ENCODE measurements around the gene FBXO34. TPM values are rescaled to one million over a fixed set of nuclear protein-coding genes. Genes with fewer than 3 reads are reported as not detected.

FBXO34 gene
- total RNA-seq, 1 experiment from 2014 or later: 13.9 TPM

DNA sequence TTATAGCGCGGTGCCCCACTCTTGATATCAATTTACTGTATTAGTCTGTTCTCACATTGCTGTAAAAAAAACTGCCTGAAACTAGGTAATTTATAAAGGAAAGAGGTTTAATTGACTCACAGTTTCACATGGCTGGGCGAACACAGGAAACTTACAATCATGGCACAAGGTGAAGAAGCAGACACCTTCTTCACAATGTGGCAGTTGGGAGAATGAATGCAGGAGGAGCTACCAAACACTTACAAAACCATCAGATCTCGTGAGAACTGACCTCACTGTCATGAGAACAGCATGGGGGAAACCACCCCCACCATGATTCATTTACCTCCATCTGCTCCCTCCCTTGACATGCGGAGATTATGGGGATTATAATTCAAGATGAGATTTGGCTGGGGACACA, 42.3 kb downstream of the FBXO34 start (continued):
- TF ChIP-seq FOXP1 (CRISPR knock-in tag; IDR thresholded peaks at IDR 0.05; ENCODE audit: borderline replicate concordance) (no peak), ESRRA (CRISPR knock-in tag; IDR thresholded peaks at IDR 0.05; ENCODE audit: borderline replicate concordance) (no peak), NR3C1 (CRISPR knock-in tag; conservative IDR thresholded peaks at IDR 0.05; ENCODE audit: low read depth) (no peak), ZNF671 (CRISPR knock-in tag; IDR thresholded peaks at IDR 0.05) (no peak), FOXK1 (CRISPR knock-in tag; IDR thresholded peaks at IDR 0.05) (no peak)
- TF ChIP-seq, protein P1, sequence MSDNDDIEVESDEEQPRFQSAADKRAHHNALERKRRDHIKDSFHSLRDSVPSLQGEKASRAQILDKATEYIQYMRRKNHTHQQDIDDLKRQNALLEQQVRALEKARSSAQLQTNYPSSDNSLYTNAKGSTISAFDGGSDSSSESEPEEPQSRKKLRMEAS (CRISPR knock-in tag; IDR thresholded peaks at IDR 0.05): no peak

DNA sequence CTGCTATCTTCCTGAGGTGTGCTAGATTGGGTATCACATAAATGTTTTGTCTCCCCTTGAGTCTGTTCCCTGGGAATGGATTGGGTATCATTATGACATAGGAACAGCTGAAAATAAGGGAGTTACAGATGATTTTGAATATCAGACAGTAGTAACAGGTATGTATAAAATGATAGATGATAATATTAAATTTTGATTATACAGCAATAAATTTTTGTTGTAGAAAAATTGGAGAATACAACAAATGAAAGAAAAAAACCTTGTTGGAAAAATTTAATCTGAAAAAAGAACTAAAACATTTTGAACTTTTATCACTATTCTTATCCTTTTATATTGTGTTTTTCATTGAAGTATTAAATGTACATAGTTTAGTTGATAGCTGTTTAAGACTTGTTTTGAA, 43.2 kb downstream of the FBXO34 start:
- no peak overlapping the region for H3K27ac Mint-ChIP-seq
- no peaks in the 10 kb centered on the region for H3K4me1 Mint-ChIP-seq
- H3K4me3 Mint-ChIP-seq: no peak overlapping the region
- H3K9me3 Mint-ChIP-seq: peaks cover 49% of the 10 kb centered on the region
- no peak for ATAC-seq
- ChIA-PET POLR2A (no interaction called here), CTCF (no interaction called here)
- H3K27me3 Mint-ChIP-seq (ENCODE audit: low read depth): peaks cover 11% of the 10 kb centered on the region; the same call in 1 of the 2 replicates
- TF ChIP-seq NFATC4 (CRISPR knock-in tag; IDR thresholded peaks at IDR 0.05) (no peak), SOX15 (CRISPR knock-in tag; IDR thresholded peaks at IDR 0.05) (no peak), GRHL2 (CRISPR knock-in tag; IDR thresholded peaks at IDR 0.05; ENCODE audit: insufficient replicate concordance, severe bottlenecking) (no peak), IRF2 (CRISPR knock-in tag; IDR thresholded peaks at IDR 0.05; ENCODE audit: borderline replicate concordance, low read depth) (no peak), ZNF396 (CRISPR knock-in tag; IDR thresholded peaks at IDR 0.05; ENCODE audit: borderline replicate concordance) (no peak)
- TF ChIP-seq, protein P2, sequence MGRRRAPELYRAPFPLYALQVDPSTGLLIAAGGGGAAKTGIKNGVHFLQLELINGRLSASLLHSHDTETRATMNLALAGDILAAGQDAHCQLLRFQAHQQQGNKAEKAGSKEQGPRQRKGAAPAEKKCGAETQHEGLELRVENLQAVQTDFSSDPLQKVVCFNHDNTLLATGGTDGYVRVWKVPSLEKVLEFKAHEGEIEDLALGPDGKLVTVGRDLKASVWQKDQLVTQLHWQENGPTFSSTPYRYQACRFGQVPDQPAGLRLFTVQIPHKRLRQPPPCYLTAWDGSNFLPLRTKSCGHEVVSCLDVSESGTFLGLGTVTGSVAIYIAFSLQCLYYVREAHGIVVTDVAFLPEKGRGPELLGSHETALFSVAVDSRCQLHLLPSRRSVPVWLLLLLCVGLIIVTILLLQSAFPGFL (CRISPR knock-in tag; IDR thresholded peaks at IDR 0.05; ENCODE audit: borderline replicate concordance): no peak
- TF ChIP-seq, protein P3, sequence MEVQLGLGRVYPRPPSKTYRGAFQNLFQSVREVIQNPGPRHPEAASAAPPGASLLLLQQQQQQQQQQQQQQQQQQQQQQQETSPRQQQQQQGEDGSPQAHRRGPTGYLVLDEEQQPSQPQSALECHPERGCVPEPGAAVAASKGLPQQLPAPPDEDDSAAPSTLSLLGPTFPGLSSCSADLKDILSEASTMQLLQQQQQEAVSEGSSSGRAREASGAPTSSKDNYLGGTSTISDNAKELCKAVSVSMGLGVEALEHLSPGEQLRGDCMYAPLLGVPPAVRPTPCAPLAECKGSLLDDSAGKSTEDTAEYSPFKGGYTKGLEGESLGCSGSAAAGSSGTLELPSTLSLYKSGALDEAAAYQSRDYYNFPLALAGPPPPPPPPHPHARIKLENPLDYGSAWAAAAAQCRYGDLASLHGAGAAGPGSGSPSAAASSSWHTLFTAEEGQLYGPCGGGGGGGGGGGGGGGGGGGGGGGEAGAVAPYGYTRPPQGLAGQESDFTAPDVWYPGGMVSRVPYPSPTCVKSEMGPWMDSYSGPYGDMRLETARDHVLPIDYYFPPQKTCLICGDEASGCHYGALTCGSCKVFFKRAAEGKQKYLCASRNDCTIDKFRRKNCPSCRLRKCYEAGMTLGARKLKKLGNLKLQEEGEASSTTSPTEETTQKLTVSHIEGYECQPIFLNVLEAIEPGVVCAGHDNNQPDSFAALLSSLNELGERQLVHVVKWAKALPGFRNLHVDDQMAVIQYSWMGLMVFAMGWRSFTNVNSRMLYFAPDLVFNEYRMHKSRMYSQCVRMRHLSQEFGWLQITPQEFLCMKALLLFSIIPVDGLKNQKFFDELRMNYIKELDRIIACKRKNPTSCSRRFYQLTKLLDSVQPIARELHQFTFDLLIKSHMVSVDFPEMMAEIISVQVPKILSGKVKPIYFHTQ (CRISPR knock-in tag; IDR thresholded peaks at IDR 0.05): no peak
- TF ChIP-seq, protein P4, sequence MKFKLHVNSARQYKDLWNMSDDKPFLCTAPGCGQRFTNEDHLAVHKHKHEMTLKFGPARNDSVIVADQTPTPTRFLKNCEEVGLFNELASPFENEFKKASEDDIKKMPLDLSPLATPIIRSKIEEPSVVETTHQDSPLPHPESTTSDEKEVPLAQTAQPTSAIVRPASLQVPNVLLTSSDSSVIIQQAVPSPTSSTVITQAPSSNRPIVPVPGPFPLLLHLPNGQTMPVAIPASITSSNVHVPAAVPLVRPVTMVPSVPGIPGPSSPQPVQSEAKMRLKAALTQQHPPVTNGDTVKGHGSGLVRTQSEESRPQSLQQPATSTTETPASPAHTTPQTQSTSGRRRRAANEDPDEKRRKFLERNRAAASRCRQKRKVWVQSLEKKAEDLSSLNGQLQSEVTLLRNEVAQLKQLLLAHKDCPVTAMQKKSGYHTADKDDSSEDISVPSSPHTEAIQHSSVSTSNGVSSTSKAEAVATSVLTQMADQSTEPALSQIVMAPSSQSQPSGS (CRISPR knock-in tag; IDR thresholded peaks at IDR 0.05; ENCODE audit: borderline replicate concordance, low read depth): no peak
- TF ChIP-seq, protein P5, sequence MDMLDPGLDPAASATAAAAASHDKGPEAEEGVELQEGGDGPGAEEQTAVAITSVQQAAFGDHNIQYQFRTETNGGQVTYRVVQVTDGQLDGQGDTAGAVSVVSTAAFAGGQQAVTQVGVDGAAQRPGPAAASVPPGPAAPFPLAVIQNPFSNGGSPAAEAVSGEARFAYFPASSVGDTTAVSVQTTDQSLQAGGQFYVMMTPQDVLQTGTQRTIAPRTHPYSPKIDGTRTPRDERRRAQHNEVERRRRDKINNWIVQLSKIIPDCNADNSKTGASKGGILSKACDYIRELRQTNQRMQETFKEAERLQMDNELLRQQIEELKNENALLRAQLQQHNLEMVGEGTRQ (CRISPR knock-in tag; IDR thresholded peaks at IDR 0.05): no peak
- TF ChIP-seq, protein P6, sequence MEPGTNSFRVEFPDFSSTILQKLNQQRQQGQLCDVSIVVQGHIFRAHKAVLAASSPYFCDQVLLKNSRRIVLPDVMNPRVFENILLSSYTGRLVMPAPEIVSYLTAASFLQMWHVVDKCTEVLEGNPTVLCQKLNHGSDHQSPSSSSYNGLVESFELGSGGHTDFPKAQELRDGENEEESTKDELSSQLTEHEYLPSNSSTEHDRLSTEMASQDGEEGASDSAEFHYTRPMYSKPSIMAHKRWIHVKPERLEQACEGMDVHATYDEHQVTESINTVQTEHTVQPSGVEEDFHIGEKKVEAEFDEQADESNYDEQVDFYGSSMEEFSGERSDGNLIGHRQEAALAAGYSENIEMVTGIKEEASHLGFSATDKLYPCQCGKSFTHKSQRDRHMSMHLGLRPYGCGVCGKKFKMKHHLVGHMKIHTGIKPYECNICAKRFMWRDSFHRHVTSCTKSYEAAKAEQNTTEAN (CRISPR knock-in tag; IDR thresholded peaks at IDR 0.05): no peak
- DNase-seq (ENCODE audit: low spot score): no peak
- peaks cover 55% of the 10 kb centered on the region for H3K36me3 Mint-ChIP-seq

DNA sequence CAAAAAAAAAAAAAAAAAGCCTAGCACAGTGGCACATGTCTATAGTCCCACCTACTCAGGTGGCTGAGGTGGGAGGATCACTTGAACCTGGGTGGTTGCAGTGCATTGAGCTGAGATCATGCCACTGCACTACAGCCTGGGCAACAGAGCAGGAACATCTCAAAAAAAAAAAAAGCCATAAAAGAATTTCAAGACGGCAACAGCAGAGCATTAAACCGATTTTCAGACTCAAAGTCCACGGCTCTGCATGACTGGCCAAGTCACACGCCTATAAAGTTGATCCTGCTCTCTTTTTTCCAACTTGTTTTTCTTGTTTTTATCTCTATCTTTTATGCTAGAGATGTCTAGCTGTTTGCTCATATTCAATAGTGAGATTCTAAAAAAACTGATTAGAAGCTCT, 45.3 kb downstream of the FBXO34 start:
- Mint-ChIP-seq H3K4me1 (no peaks in the 10 kb centered on the region), H3K27ac (no peak overlapping the region), H3K4me3 (no peak overlapping the region), H3K9me3 (peaks cover 30% of the 10 kb centered on the region), H3K27me3 (ENCODE audit: low read depth) (peaks cover 11% of the 10 kb centered on the region; the same call in 1 of the 2 replicates), H3K36me3 (peaks cover 40% of the 10 kb centered on the region)
- ChIA-PET POLR2A (no interaction called here), CTCF (interaction anchor here (1.2 kb wide), 1 partner anchor 9 kb away, joined by 3 read pairs; no protein-coding TSS in a partner anchor)
- ATAC-seq (no peak), DNase-seq (ENCODE audit: low spot score) (no peak)
- TF ChIP-seq, protein P7, sequence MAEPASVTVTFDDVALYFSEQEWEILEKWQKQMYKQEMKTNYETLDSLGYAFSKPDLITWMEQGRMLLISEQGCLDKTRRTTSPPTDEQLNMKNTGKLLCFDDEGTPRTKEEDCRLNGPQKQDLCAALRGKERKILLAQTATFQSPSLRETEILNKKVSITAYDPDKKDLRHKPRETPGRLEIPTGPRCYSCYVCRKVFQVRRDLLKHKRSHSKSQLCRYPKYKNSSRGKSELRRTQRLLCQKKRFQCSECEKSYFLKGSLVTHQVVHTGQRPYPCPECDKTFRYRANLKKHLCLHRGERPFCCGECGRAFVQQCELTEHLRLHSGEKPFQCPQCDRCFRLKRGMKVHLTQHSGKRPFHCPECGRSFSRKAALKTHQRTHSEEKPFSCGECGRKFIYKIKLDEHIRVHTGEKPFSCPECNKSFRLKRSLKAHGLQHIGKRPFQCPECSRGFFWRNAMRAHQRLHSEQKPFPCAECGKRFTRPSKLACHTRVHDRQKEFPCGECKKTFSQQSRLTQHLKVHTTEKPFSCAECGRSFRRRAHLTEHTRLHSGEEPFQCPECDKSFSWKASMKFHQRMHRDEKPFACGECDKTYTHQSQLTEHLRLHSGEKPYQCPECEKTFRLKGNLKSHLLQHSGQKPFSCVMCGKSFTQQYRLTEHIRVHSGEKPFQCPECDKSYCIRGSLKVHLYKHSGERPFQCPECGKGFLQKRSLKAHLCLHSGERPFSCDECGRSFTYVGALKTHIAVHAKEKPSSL (CRISPR knock-in tag; conservative IDR thresholded peaks at IDR 0.05): no peak
- TF ChIP-seq, protein P3 (CRISPR knock-in tag; IDR thresholded peaks at IDR 0.05): no peak
